RWPE1 (cell line): ENCODE data around the gene TBCC.
"Not testable (repeated sequence)": the region's sequence is repeated elsewhere in the genome, so short reads cannot be mapped to it uniquely, and the experiment has no call there.

ENCODE experiments used
- CTCF ChIA-PET: fragments of 350-600 bp; sonication (Branson Sonifier 250); formaldehyde crosslinking; extraction: SDS; loops from one replicate; lab custom pipeline; 2021; lab: Yijun Ruan, JAX
- POLR2A ChIA-PET: fragments of 400-600 bp; formaldehyde crosslinking; extraction: SDS; loops from one replicate; lab custom pipeline; 2020; ENCODE audit warnings: antibody characterized with exemption; ENCODE audit not compliant: low non-redundant PET; lab: Yijun Ruan, JAX
- DNase-seq: peaks from one replicate; pipeline ENCODE4 v3.0.0; 2012; ENCODE audit warnings: low spot score
- H3K27ac ChIP-seq: fragments of 450-650 bp; 2 replicates; pipeline ENCODE4 v1.5.1; 2017
- CTCF ChIP-seq: fragments of 450-650 bp; conservative IDR thresholded peaks from 2 replicates; pipeline ENCODE4 v1.5.1; 2017; ENCODE audit warnings: low read depth, mild to moderate bottlenecking

TBCC gene

GRCh38 chr6:42781796-42782688, 36.1 kb upstream of the TBCC start, which contains the start of gene BICRAL:
Gene BICRAL, plus strand, starts transcription at chr6:42782052. Its CDS starts 39,971 bp downstream, at chr6:42822023.
- ChIA-PET POLR2A (interaction anchor here (0.9 to 1.7 kb wide), 5 partner anchors 12 to 147 kb away, joined by 3 to 13 read pairs (median 3); partner anchors contain the start of genes CNPY3 and TBCC), CTCF (interaction anchor here (1.1 kb wide), 1 partner anchor 39 kb away, joined by 4 read pairs; no protein-coding TSS in a partner anchor)
- peak within 1 kb of the TSS; percentile 97 for H3K27ac ChIP-seq
- peak; percentile 92 for DNase-seq
- TF ChIP-seq CTCF, result no peak

GRCh38 chr6:42781546-42781795, 35.6 kb upstream of the TBCC start:
- ChIA-PET CTCF (interaction anchor here (1.1 kb wide), 1 partner anchor 39 kb away, joined by 4 read pairs; no protein-coding TSS in a partner anchor), POLR2A (interaction anchor here (1.1 kb wide), 1 partner anchor 147 kb away, joined by 3 read pairs; the partner anchor contains the start of gene CNPY3)
- no peak for TF ChIP-seq CTCF
- DNase-seq, result no peak
- H3K27ac ChIP-seq, result peak overlapping the region; percentile 97

- CTCF ChIA-PET, result interaction anchor here (0.6 kb wide), 1 partner anchor 993 kb away, joined by 3 read pairs; no protein-coding TSS in a partner anchor
These were observed 33.6 kb upstream of the TBCC start for GRCh38 chr6:42779521-42779920.

GRCh38 chr6:42778122-42778521, 32.2 kb upstream of the TBCC start:
- POLR2A ChIA-PET, result interaction anchor here (0.6 kb wide), 1 partner anchor 36 kb away, joined by 3 read pairs; no protein-coding TSS in a partner anchor
- no peak overlapping the region for H3K27ac ChIP-seq
- no peak for TF ChIP-seq CTCF
- CTCF ChIA-PET, result interaction anchor here (0.7 kb wide), 1 partner anchor 13 kb away, joined by 3 read pairs; no protein-coding TSS in a partner anchor
- DNase-seq, result no peak

More at GRCh38 chr6:42779521-42779920, 33.6 kb upstream of the TBCC start:
- no peak for TF ChIP-seq CTCF
- no peak for DNase-seq
- POLR2A ChIA-PET, result no interaction called here
- H3K27ac ChIP-seq, result no peak overlapping the region

- POLR2A ChIA-PET, result no interaction called here
These were observed 31.4 kb upstream of the TBCC start for GRCh38 chr6:42777126-42777822.

GRCh38 chr6:42774821-42775487, 29.1 kb upstream of the TBCC start:
- DNase-seq, POLR2A ChIA-PET: not testable (repeated sequence)
- 0 out of 2 replicates have a peak overlapping the region, but pooled peaks have one; percentile 9 for H3K27ac ChIP-seq
- CTCF ChIA-PET, result interaction anchor here (0.7 kb wide), 1 partner anchor 210 kb away, joined by 3 read pairs; no protein-coding TSS in a partner anchor

More at GRCh38 chr6:42777126-42777822, 31.4 kb upstream of the TBCC start:
- no peak overlapping the region for H3K27ac ChIP-seq
- TF ChIP-seq CTCF, result no peak
- DNase-seq, result no peak
- CTCF ChIA-PET, result no interaction called here
